Astrocyte of the cerebellum (primary cell): ENCODE measurements around the gene MSH3.
"Not testable (repeated sequence)": the region's sequence is repeated elsewhere in the genome, so short reads cannot be mapped to it uniquely, and the experiment has no call there.

Experiments
- DNase-seq: peaks from one replicate; pipeline ENCODE4 v3.0.0-alpha.2; 2011; ENCODE audit warnings: low read depth
- H3K4me3 ChIP-seq: 2 replicates; pipeline ENCODE4 v1.5.1; 2011; ENCODE audit warnings: mild to moderate bottlenecking, low read depth, low read length, moderate library complexity
- in situ Hi-C: cut with HindIII; loops from 2 replicates; pipeline ENCODE4 v1.10.0; 2017; ENCODE audit warnings: low sequenced_read_pairs
- TF ChIP-seq, protein P1 (sequence below): IDR thresholded peaks from 2 replicates; pipeline ENCODE4 v1.5.1; 2012; ENCODE audit warnings: low read length, low read depth, moderate library complexity, mild to moderate bottlenecking; ENCODE audit errors: missing control alignments

MSH3 gene

GRCh38 chr5:80874162-80874561 is 219.7 kb downstream of the MSH3 start:
- no peak for DNase-seq
- in situ Hi-C loops, result no loop called here
- no peak overlapping the region for H3K4me3 ChIP-seq
- TF ChIP-seq, protein P1, sequence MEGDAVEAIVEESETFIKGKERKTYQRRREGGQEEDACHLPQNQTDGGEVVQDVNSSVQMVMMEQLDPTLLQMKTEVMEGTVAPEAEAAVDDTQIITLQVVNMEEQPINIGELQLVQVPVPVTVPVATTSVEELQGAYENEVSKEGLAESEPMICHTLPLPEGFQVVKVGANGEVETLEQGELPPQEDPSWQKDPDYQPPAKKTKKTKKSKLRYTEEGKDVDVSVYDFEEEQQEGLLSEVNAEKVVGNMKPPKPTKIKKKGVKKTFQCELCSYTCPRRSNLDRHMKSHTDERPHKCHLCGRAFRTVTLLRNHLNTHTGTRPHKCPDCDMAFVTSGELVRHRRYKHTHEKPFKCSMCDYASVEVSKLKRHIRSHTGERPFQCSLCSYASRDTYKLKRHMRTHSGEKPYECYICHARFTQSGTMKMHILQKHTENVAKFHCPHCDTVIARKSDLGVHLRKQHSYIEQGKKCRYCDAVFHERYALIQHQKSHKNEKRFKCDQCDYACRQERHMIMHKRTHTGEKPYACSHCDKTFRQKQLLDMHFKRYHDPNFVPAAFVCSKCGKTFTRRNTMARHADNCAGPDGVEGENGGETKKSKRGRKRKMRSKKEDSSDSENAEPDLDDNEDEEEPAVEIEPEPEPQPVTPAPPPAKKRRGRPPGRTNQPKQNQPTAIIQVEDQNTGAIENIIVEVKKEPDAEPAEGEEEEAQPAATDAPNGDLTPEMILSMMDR, result no peak

DNA sequence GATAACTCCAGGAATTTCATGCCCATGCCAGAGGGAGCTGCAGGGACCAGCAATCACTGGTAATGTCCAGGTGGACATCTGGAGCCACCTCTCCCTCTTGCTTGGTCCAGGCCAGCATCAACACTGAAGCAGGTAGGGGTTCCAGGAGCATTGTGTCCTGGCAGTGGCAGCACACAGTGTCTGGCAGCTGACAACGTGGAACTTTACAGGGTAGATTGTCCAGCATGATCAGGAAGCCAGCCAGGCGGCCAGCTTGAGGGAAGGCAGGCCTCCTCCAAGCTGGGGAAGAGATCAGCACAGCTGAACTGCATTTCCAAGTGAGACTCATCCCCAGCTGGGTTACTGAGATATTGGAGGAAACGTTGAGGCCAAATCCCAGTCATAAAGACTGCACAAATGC is 223.1 kb downstream of the MSH3 start:
- DNase-seq, result no peak
- in situ Hi-C loops, result no loop called here
- no peak overlapping the region for H3K4me3 ChIP-seq
- TF ChIP-seq, protein P1, result no peak

DNA sequence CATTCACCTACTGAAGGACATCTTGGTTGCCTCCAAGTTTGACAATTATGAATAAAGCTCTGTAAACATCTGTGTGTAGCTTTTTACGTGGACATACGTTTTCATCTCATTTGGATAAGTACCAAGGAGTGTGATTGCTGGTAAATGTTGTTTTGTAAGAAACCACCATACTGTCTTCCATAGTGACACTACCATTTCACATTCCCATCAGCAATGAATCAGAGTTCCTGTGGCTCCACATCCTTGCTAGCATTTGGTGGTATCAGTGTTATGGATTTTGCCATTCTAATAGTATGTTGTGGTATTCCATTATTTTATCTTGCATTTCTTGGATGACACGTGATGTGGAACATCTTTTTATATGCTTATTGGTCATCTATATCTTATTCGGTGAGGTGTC is 227.3 kb downstream of the MSH3 start:
- TF ChIP-seq, protein P1, result no peak
- in situ Hi-C loops, result no loop called here
- no peak overlapping the region for H3K4me3 ChIP-seq
- DNase-seq, result no peak

- DNase-seq, H3K4me3 ChIP-seq, in situ Hi-C loops: not testable (repeated sequence)
Observed at GRCh38 chr5:80883390-80883789, 228.9 kb downstream of the MSH3 start.

DNA sequence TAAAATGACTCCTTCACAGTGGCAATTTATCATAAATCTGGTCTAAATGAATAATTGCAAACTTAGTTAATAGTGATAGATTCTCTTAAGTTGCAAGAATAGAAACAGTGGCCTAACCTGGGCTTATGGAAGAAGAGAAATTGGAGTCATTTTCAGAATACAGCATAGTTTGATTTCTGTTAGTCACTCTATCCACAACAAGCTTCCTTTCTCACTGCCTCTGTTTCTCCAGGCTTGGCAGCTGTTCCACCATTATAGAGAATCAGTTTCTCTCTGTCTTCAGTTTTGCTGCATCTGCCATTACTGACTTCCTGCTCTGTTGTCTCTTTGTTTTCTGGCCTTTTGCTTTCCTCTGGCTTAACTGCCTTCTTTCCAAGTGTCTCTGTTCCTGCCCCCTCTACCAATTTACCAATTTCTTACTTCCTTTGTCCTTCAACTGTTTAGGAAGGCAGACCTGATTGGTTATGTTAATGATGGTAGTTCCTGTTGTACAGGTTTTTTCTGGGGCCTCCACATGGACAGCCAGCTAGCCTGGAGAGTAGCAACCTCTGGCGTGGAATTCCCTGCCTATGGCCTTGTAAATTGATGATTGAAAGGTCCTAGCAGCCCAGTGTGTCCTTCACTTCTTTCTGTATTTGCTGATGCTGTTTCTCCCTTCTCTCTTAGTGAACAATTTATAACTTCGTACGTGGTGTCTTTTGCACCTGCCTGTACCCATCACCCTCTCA is 229.8 kb downstream of the MSH3 start:
- in situ Hi-C loops, result no loop called here
- H3K4me3 ChIP-seq, result no peak overlapping the region
- no peak for DNase-seq
- TF ChIP-seq, protein P1, result no peak

DNA sequence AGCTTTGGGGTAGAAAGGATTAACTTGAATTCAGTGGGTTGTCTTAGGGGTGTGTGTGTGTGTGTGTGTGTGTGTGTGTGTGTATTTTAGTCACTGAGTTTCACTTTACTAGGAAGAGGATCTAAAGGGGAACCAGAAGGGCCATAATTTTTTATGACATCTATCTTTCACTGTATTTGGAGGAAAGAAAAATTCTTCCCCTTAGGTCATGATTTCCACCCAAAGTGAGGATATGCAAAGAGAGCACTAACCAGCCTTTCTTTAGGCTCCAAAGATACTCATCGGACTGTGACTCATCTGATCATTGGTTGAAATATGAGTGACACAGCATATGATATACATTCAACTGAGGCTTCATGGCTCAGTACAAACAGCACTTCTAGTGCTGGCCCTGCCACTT is 230.5 kb downstream of the MSH3 start:
- DNase-seq, result no peak
- in situ Hi-C loops, result no loop called here
- TF ChIP-seq, protein P1, result no peak
- no peak overlapping the region for H3K4me3 ChIP-seq

GRCh38 chr5:80885396-80886000 is 231.0 kb downstream of the MSH3 start:
- DNase-seq, result no peak
- TF ChIP-seq, protein P1, result no peak
- in situ Hi-C loops, result no loop called here
- H3K4me3 ChIP-seq, result no peak overlapping the region
